ENCODE results near the gene HAPSTR1.

The HAPSTR1 gene

GRCh38 chr16:9107025-9107970 is 15.9 kb downstream of the HAPSTR1 start:
- ChIA-PET CTCF (interaction anchor here (1.2 to 2.0 kb wide), 4 partner anchors 10 to 32 kb away, joined by 3 to 5 read pairs (median 4); partner anchors contain the start of gene HAPSTR1), POLR2A (interaction anchor here (1.9 kb wide), 1 partner anchor 11 kb away, joined by 5 read pairs; no protein-coding TSS in a partner anchor)
- DNase-seq (ENCODE audit: extremely low spot score): no peak
- no peak for TF ChIP-seq CTCF (IDR thresholded peaks at IDR 0.05; ENCODE audit: control extremely low read depth, extremely low read depth, low read depth, missing control alignments)

GRCh38 chr16:9109255-9109654 is 17.8 kb downstream of the HAPSTR1 start:
- POLR2A ChIA-PET: interaction anchor here (0.9 kb wide), 1 partner anchor 8 kb away, joined by 3 read pairs; no protein-coding TSS in a partner anchor
- CTCF ChIA-PET: interaction anchor here (1.1 kb wide), 1 partner anchor 30 kb away, joined by 3 read pairs; no protein-coding TSS in a partner anchor
- no peak for DNase-seq (ENCODE audit: extremely low spot score)
- no peak for TF ChIP-seq CTCF (IDR thresholded peaks at IDR 0.05; ENCODE audit: control extremely low read depth, extremely low read depth, low read depth, missing control alignments)

- ChIA-PET POLR2A (no interaction called here), CTCF (interaction anchor here (1.0 to 1.2 kb wide), 2 partner anchors 9 to 13 kb away, joined by 3 to 4 read pairs; no protein-coding TSS in a partner anchor)
- no peak for TF ChIP-seq CTCF (IDR thresholded peaks at IDR 0.05; ENCODE audit: control extremely low read depth, extremely low read depth, low read depth, missing control alignments)
- DNase-seq (ENCODE audit: extremely low spot score): no peak
These were observed 20.9 kb downstream of the HAPSTR1 start for GRCh38 chr16:9112166-9112843.

- POLR2A ChIA-PET: no interaction called here
- DNase-seq (ENCODE audit: extremely low spot score): no peak
- TF ChIP-seq CTCF (IDR thresholded peaks at IDR 0.05; ENCODE audit: control extremely low read depth, extremely low read depth, low read depth, missing control alignments): no peak
- CTCF ChIA-PET: interaction anchor here (1.0 to 1.2 kb wide), 2 partner anchors 10 to 12 kb away, joined by 3 to 4 read pairs; no protein-coding TSS in a partner anchor
These were observed 21.4 kb downstream of the HAPSTR1 start for GRCh38 chr16:9112844-9113186.

GRCh38 chr16:9113707-9114106 is 22.3 kb downstream of the HAPSTR1 start:
- ChIA-PET POLR2A (interaction anchor here (1.1 kb wide), 1 partner anchor 14 kb away, joined by 4 read pairs; no protein-coding TSS in a partner anchor), CTCF (interaction anchor here (0.8 to 1.1 kb wide), 3 partner anchors 9 to 17 kb away, joined by 3 to 4 read pairs (median 3); no protein-coding TSS in a partner anchor)
- DNase-seq (ENCODE audit: extremely low spot score): no peak
- TF ChIP-seq CTCF (IDR thresholded peaks at IDR 0.05; ENCODE audit: control extremely low read depth, extremely low read depth, low read depth, missing control alignments): no peak

GRCh38 chr16:9114112-9114511 is 22.7 kb downstream of the HAPSTR1 start:
- no peak for DNase-seq (ENCODE audit: extremely low spot score)
- TF ChIP-seq CTCF (IDR thresholded peaks at IDR 0.05; ENCODE audit: control extremely low read depth, extremely low read depth, low read depth, missing control alignments): no peak
- ChIA-PET POLR2A (interaction anchor here (1.1 kb wide), 1 partner anchor 15 kb away, joined by 4 read pairs; no protein-coding TSS in a partner anchor), CTCF (interaction anchor here (0.8 to 1.1 kb wide), 3 partner anchors 9 to 17 kb away, joined by 3 to 4 read pairs (median 3); no protein-coding TSS in a partner anchor)
